Adrenal gland (tissue), 5 donors: ENCODE results near the gene ETAA1.

Source experiments
- CTCF ChIP-seq, 6 experiments: fragments of 450-650 bp in 4 of 6; fragments of 200-600 bp in 2 of 6; sonication (generic) in 1 of 6; IDR thresholded peaks; 1 replicate in 5 of 6; 2 replicates in 1 of 6; pipeline versions ENCODE4 v1.5.1 to v1.8.0; 2016 to 2021; ENCODE audit warnings: antibody characterized with exemption in 6 of 6, mild to moderate bottlenecking in 2 of 6, moderate library complexity in 1 of 6
- POLR2A ChIP-seq, 2 donors: fragments of 450-650 bp; IDR thresholded peaks; one replicate each; pipeline ENCODE4 v1.6.1; 2017; ENCODE audit warnings: antibody characterized with exemption in 2 of 2, mild to moderate bottlenecking in 2 of 2, moderate library complexity in 1 of 2
- donor health status: DM: no; HTN: no; CAD: no.

- TF ChIP-seq CTCF (IDR thresholded peaks at IDR 0.05) (no peak), POLR2A (IDR thresholded peaks at IDR 0.05) (no peak)
These were observed 41.2 kb downstream of the ETAA1 start for GRCh38 chr2:67438337-67438736.
